SK-N-SH (cell line): ENCODE results near the gene SSTR3.

Source experiments
- CTCF ChIP-seq: fragments of 200-600 bp; sonication (generic); IDR thresholded peaks from 2 replicates; pipeline ENCODE4 v1.6.1; 2017; ENCODE audit warnings: antibody characterized with exemption, mild to moderate bottlenecking, moderate library complexity
- EP300 ChIP-seq, 2 experiments: IDR thresholded peaks; 2 replicates each; pipeline versions ENCODE4 v1.4.0 to v1.6.1; 2012; ENCODE audit warnings: borderline replicate concordance in 1 of 2, low read depth in 1 of 2, low read length in 1 of 2
- JUND ChIP-seq: IDR thresholded peaks from 2 replicates; pipeline ENCODE4 v1.4.0; 2012
- POLR2AphosphoS5 ChIP-seq: IDR thresholded peaks from 2 replicates; pipeline ENCODE4 v1.6.1; 2012; ENCODE audit warnings: low read depth, low read length
- RAD21 ChIP-seq: IDR thresholded peaks from 2 replicates; pipeline ENCODE4 v1.6.1; 2012; ENCODE audit warnings: mild to moderate bottlenecking, low read length
- SMC3 ChIP-seq: IDR thresholded peaks from 2 replicates; pipeline ENCODE4 v1.6.1; 2012; ENCODE audit warnings: low read depth, low read length, improper control_type of control experiment
- TAF1 ChIP-seq: IDR thresholded peaks from 2 replicates; pipeline ENCODE4 v1.6.1; 2012; ENCODE audit warnings: low read depth, mild to moderate bottlenecking, low read length, moderate library complexity, borderline replicate concordance
- TCF12 ChIP-seq: IDR thresholded peaks from 2 replicates; pipeline ENCODE4 v1.4.0; 2012
- USF1 ChIP-seq: IDR thresholded peaks from 2 replicates; pipeline ENCODE4 v1.4.0; 2012; ENCODE audit warnings: low read depth, borderline replicate concordance
- USF2 ChIP-seq: fragments of 150-350 bp; IDR thresholded peaks from 2 replicates; pipeline ENCODE4 v1.6.1; 2017; ENCODE audit warnings: antibody characterized with exemption, low read length, low read depth, borderline replicate concordance
- YY1 ChIP-seq: IDR thresholded peaks from 2 replicates; pipeline ENCODE4 v1.4.0; 2012; ENCODE audit warnings: low read depth, mild to moderate bottlenecking
- ZBTB33 ChIP-seq: IDR thresholded peaks from 2 replicates; pipeline ENCODE4 v1.4.0; 2012; ENCODE audit warnings: low read depth, borderline replicate concordance

GRCh38 chr22:37248251-37248650 is 36.0 kb upstream of the SSTR3 start:
- TF ChIP-seq ZBTB33 (no peak), CTCF (no peak), POLR2AphosphoS5 (no peak), JUND (no peak), RAD21 (no peak), USF2 (no peak), USF1 (no peak), SMC3 (no peak), EP300 (IDR thresholded peaks at IDR 0.05; ENCODE audit: borderline replicate concordance in 1 of 2, low read depth in 1 of 2, low read length in 1 of 2) (no peak), YY1 (no peak), TCF12 (no peak), TAF1 (no peak)
